ENCODE measurements around the gene CABP4.
"Not testable (repeated sequence)": the region's sequence is repeated elsewhere in the genome, so short reads cannot be mapped to it uniquely, and the experiment has no call there.

Gene CABP4

DNA sequence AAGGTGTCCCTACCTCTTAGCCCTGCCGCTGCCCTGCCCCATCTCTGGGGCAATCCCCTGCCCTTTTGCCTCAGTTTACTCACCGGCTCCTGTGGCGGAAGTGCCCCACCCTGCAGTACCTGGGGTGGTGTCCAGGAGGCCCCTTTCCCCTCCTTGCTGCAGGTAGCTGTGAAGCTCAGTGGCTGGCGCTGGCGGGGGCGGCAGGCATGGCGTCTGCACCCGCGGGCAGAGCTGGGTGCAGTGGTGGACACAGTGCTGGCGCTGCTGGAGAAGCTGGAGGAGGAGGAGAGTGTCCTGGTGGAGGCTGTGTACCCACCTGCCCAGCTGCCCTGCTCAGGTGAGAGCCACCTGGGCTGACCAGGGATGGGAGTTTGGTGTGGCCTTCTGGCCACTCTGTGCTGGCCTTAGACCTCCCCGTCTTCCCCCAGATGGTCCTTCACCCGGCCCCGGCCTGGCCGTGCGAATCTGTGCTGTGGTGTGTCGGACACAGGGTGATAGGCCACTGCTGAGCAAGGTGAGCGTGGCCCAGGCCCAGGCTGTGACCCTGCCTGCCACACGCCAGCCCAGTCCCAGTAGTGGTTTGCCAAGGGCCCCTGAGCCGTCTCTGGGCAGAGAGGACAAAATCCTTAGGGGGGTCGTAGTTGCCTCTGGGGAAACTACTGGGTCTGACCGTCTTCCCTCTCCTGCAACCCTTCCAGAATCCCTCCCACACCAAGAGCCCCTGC lies 35.7 kb upstream of the CABP4 start:
- no peak for DNase-seq

GRCh38 chr11:67420147-67420645 lies 35.0 kb upstream of the CABP4 start:
- DNase-seq, result no peak

DNA sequence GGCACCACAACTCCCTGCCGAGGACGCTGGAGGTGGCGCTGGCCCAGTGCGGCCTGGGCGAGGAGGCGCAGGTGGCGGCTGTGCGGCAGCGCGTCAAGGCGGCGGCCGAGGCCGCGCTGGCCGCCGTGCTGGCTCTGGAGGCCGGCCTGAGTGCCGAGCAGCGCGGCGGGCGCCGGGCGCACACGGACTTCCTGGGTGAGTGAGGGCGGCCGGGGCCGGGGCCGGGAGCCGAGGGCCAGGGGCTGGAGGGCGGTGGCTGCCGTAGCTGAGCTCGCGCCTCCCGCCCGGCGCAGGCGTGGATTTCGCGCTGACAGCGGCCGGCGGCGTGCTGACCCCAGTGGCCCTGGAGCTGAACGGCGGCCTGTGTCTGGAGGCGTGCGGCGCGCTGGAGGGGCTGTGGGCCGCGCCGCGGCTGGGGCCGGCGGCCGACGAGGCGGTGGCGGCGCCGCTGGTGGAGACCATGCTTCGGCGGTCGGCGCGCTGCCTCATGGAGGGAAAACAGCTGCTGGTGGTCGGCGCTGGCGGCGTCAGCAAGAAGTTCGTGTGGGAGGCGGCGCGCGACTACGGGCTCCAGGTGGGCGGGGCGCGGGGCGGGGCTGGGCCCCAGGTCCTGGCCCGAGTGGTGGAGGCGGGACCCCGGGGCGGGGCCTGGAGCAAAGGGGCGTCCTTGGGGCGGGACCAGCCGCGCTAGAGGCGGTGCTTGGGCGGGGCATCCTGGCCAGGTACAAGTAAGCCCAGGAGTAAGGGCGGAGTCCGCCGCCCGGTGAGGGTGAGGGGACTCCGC lies 34.3 kb upstream of the CABP4 start:
- DNase-seq, result peak; percentile 94

DNA sequence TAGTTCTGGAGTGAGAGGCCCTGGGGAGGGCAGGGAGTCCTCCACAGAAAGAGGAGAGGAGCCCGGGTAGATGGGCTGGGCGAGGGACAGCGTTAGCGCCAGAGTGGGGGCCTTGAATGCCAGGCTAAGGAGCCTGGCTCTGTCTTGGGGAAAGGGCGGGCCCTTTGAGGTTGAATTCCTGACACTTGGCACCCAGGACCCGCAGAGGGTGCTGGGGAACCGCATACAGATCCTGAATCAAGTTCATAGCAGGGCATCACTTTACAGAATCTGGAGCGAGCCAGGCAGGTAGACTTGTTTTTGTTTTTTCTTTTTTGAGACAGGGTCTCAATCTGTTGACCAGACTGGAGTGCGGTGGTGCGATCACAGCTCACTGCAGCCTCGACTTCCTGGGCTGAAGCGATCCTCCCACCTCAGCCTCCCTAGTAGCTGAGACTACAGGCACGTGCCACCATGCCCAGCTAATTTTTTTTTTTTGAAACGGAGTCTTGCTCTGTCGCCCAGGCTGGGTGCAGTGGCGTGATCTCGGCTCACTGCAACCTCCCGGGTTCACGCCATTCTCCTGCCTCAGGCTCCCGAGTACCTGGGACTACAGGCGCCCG lies 33.6 kb upstream of the CABP4 start:
- no peak for DNase-seq

DNA sequence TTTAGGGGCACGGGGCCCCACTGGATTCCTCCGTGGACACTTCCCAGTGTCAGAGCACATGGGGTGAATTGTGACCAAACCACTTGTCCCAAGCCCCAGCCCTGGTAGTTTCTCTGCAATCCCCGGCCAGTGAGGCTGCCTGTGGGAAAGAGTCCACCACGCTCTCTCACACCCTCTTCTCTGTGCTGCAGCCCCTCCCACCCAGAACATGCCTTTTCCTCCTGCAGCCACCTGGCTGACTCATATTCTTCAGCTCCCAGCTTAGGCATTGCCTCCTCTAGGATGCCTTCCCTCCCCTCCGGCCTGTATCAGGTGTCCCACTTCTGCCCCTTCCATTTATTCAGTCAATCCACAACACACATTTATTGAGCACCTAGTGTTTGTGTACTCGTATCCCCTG lies 32.3 kb upstream of the CABP4 start:
- DNase-seq, result no peak

- DNase-seq, result no peak
Measured at GRCh38 chr11:67423466-67423865, 31.7 kb upstream of the CABP4 start.

DNA sequence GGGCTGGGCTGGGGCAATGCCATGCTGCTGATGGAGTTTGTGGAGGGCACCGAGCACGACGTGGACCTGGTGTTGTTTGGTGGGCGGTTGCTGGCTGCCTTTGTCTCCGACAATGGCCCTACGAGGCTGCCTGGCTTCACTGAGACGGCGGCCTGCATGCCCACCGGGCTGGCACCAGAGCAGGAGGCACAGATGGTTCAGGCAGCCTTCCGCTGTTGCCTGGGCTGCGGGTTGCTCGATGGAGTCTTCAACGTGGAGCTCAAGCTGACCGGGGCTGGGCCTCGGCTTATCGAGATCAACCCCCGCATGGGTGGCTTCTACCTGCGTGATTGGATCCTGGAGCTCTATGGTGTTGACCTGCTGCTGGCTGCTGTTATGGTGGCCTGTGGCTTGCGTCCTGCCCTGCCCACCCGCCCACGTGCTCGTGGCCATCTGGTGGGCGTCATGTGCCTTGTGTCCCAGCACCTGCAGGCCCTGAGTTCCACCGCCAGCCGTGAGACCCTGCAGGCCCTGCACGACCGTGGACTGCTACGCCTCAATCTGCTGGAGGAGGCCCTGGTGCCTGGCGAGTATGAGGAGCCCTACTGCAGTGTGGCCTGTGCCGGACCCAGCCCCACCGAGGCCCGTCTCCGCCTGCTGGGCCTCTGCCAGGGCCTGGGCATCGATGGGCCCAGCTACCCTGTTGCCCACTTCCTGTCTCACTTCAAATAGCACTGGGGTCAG lies 31.1 kb upstream of the CABP4 start:
- DNase-seq, result no peak

- not testable (repeated sequence) for DNase-seq
Measured at GRCh38 chr11:67427364-67427859, 27.7 kb upstream of the CABP4 start.

DNA sequence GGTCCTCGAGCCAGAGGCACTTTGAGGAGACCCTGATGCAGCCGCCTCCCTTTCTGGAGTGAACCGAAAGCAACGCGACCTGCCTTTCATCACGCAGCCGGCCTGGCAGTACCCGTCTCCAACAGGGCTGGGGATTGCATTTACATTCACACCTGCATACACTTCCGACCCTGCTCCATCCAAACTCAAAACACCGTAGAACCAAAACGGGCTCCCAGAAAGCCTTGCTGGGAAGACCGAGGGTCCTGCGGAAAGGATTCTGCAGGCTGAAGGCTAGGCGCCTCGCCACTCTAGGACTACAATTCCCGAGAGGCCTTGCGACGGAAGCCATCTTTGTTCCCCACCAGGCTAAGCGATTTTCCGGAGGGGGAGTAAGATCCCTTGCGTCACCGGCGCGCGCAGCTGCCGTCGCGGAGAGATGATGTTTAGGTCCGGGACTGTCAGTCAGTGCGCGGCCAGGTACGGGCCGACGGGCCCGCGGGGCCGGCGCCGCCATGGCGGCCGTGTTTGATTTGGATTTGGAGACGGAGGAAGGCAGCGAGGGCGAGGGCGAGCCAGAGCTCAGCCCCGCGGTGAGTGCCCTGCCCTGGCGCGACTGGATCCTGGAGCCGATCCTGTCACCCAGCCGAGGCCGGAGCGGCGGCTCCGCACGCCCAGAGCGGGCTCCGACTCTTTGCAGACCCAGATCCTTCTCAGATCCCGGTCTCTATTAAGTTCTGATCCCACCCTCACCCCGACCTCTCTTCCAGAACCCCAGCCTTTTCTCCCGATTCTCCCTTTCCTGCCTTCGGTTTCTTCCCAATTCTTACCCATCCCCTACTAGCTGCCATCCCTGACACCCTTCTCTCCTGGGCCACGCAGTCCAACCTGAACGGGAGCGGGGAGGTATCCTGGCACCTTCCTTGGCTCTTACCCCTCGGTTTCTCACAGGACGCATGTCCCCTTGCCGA lies 26.8 kb upstream of the CABP4 start, which contains the start of gene RPS6KB2:
TSS of gene RPS6KB2 (plus strand) at position 443 of the 950 bp plus-strand sequence. CDS start at position 495, 52 bp downstream.
- peak; percentile 98 for DNase-seq

GRCh38 chr11:67429038-67429668 lies 26.0 kb upstream of the CABP4 start:
- no peak for DNase-seq

GRCh38 chr11:67429722-67430121 lies 25.4 kb upstream of the CABP4 start:
- DNase-seq, result no peak

- no peak for DNase-seq
Measured at GRCh38 chr11:67431346-67432249, 23.6 kb upstream of the CABP4 start.

DNA sequence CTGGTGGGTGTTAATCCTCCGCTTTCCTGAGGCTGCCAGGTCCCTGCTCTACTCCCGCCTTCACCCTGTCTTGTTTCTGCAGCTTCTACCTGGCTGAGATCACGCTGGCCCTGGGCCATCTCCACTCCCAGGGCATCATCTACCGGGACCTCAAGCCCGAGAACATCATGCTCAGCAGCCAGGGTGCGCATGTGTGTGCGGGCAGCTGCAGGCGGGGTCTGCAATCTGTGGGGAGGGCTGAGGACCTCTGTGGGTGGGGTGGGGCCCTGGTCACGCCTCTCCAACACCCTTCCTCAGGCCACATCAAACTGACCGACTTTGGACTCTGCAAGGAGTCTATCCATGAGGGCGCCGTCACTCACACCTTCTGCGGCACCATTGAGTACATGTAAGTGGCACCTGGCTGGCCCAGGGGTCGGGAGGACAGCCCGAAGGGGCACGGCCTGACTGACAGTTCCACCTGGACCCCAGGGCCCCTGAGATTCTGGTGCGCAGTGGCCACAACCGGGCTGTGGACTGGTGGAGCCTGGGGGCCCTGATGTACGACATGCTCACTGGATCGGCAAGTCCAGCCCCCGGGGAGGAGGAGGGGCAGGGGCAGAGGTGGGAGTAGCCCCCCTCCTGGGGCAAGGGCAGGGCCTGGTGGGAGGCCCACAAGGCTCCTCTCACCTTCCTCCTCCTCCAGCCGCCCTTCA lies 22.4 kb upstream of the CABP4 start:
- DNase-seq, result no peak

DNA sequence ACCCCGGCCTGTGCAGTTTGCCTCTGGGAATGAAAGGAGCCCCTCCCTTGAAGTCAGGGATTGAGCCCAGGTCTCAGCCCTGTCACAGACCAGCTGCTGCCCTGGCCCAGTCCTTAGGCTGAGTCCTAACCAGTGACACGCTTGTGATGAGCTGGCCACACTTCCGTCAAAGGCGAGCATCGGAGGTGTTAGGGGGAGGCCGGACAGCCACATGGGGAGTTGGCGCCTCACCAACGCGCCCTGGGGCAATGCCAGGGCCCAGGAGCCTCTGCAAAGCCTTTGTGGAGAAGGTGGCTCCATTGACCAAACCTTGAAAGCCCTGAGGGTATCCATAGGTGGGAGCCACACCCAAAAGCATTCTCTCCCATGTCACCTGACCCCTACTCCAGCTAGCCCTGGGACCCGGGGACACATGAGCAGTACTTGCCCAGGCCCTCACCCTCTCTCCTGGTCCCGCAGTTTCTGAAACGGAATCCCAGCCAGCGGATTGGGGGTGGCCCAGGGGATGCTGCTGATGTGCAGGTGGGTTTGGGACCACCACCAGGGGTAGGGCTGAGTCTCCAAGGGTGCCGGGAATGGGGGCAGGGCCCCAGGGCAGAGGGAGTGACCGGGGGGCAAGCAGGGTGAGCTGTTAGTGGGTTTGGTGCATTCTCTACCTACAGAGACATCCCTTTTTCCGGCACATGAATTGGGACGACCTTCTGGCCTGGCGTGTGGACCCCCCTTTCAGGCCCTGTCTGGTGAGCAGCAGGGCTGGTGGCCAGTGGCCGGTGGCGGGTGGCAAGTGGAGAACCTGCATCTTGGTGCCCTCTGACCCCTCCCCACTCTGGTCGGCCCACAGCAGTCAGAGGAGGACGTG lies 21.4 kb upstream of the CABP4 start:
- no peak for DNase-seq

GRCh38 chr11:67434395-67434881 lies 20.7 kb upstream of the CABP4 start:
- peak; percentile 21 for DNase-seq

GRCh38 chr11:67435031-67435726 lies 20.0 kb upstream of the CABP4 start:
- no peak for DNase-seq

GRCh38 chr11:67435727-67436458 lies 19.3 kb upstream of the CABP4 start:
- no peak for DNase-seq

Data from stimulated activated naive CD4-positive, alpha-beta T cell treated with Interleukin-2 at 50 U/mL for 16 hours (primary cell).